SK-N-MC (cell line): ENCODE measurements around the gene KIF21B.
"Not testable (repeated sequence)": the region's sequence is repeated elsewhere in the genome, so short reads cannot be mapped to it uniquely, and the experiment has no call there.

ENCODE experiments used
- DNase-seq: peaks from one replicate; pipeline ENCODE4 v3.0.0-alpha.2; 2011; ENCODE audit warnings: low read depth, low spot score
- H3K27ac ChIP-seq: fragments of 200-600 bp; sonication (generic); 2 replicates; pipeline ENCODE4 v1.5.1; 2016; ENCODE audit warnings: mixed run types
- H3K36me3 ChIP-seq: fragments of 200-600 bp; sonication (generic); 2 replicates; pipeline ENCODE4 v1.6.1; 2017; ENCODE audit warnings: antibody characterized with exemption, low read length, mixed read lengths; ENCODE audit not compliant: insufficient read depth
- H3K4me3 ChIP-seq: fragments of 200-600 bp; sonication (generic); 2 replicates; pipeline ENCODE4 v1.5.1; 2016
- H3K9ac ChIP-seq: fragments of 200-600 bp; sonication (generic); 2 replicates; pipeline ENCODE4 v1.8.0; 2017; ENCODE audit warnings: mixed run types, mixed read lengths; ENCODE audit not compliant: insufficient read length
- H3K9me3 ChIP-seq: fragments of 200-600 bp; sonication (generic); 2 replicates; pipeline ENCODE4 v1.6.1; 2017; ENCODE audit warnings: low read depth, mild to moderate bottlenecking, antibody characterized with exemption, low read length, moderate library complexity, mixed read lengths
- EZH2 ChIP-seq: fragments of 200-600 bp; sonication (generic); IDR thresholded peaks from one replicate; pipeline ENCODE4 v1.6.1; 2017; ENCODE audit warnings: antibody characterized with exemption
- FOXP2 ChIP-seq: optimal IDR thresholded peaks from 2 replicates; pipeline ENCODE3; 2011; ENCODE audit warnings: mild to moderate bottlenecking, moderate library complexity; ENCODE audit not compliant: insufficient read depth; ENCODE audit errors: extremely low read length, control extremely low read depth
- POLR2AphosphoS5 ChIP-seq: IDR thresholded peaks from 2 replicates; pipeline ENCODE4 v1.6.1; 2012; ENCODE audit warnings: mild to moderate bottlenecking, low read depth, low read length, borderline replicate concordance

KIF21B gene

GRCh38 chr1:200938955-200939354 lies 84.6 kb downstream of the KIF21B start:
- no peak overlapping the region for H3K27ac ChIP-seq
- H3K9me3 ChIP-seq, result no peaks in the 10 kb centered on the region
- DNase-seq, result no peak
- H3K4me3 ChIP-seq, result no peak overlapping the region
- H3K9ac ChIP-seq, result no peak overlapping the region
- no peaks in the 10 kb centered on the region for H3K36me3 ChIP-seq
- no peak for TF ChIP-seq FOXP2
- no peak for TF ChIP-seq EZH2
- TF ChIP-seq POLR2AphosphoS5, result no peak

DNA sequence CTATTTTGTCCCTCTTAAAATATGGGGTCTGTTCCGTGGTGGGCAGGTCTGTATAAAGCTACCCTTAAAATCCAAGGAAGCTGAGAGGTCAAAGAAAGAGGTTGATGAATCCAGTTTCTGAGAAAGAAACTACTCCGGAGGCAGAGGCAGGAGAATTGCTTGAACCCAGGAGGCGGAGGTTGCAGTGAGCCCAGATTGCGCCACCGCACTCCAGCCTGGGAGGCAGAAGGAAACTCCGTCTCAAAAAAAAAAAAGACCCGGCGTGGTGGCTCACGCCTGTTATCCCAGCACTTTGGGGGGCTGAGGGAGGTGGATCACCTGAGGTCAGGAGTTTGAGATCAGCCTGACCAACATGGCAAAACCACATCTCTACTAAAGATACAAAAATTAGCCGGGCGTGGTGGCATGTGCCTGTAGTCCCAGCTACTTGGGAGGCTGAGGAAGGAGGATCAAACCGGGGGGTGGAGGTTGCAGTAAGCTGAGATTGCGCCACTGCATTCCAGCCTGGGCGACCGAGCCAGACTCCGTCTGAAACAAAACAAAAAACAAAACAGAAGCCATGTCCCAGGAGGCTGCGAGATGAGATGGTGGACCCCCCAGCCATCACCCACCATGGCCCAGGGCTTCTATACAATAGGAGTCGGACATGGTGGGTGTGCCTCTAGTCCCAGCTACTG lies 88.1 kb downstream of the KIF21B start:
- H3K36me3 ChIP-seq, H3K4me3 ChIP-seq, H3K9me3 ChIP-seq, DNase-seq, H3K9ac ChIP-seq, H3K27ac ChIP-seq: not testable (repeated sequence)

- Histone ChIP-seq H3K36me3 (no peaks in the 10 kb centered on the region), H3K9ac (no peak overlapping the region), H3K9me3 (no peaks in the 10 kb centered on the region), H3K27ac (no peak overlapping the region), H3K4me3 (no peak overlapping the region)
- DNase-seq, result no peak
- no peak for TF ChIP-seq FOXP2
- TF ChIP-seq EZH2, result no peak
- TF ChIP-seq POLR2AphosphoS5, result no peak
These were observed 88.8 kb downstream of the KIF21B start for GRCh38 chr1:200934676-200935245.

DNA sequence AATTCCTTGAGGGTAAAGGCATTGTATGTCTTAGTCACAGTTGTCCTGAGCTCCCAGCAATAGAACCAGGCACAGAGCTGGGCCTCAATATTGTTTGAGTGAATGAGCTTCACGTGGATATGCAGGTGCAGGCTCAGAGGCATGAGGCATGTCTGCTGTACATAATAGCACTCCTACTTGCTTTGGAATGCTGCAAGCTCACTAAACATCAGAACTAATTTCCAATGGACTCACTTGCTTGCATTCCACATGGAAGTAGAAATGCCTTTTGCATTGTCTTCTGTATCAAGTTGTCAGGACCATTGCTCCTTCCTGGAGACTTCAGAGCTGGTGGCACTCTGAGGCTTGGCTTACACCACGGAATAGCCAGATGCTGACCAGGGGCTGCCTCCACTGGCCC lies 91.7 kb downstream of the KIF21B start:
- H3K9me3 ChIP-seq, result no peaks in the 10 kb centered on the region
- TF ChIP-seq FOXP2 (no peak), EZH2 (no peak), POLR2AphosphoS5 (no peak)
- H3K36me3 ChIP-seq, result no peaks in the 10 kb centered on the region
- H3K4me3 ChIP-seq, result no peak overlapping the region
- no peak overlapping the region for H3K27ac ChIP-seq
- DNase-seq, result no peak
- H3K9ac ChIP-seq, result no peak overlapping the region

DNA sequence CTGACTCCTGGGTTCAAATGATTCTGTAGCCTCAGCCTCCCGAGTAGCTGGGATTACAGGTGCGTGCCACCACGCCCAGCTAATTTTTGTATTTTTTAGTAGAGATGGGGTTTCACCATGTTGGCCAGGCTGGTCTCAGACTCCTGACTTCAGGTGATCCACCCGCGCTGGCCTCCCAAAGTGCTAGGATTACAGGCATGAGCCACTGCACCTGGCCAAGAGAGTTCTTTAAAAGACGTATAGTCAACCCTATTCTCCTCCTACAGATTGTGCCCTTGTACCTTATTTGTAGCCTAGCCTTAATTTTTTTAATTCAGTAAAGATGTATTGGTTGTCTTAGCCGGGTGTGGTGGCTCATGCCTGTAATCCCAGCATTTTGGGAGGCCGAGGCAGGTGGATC lies 93.2 kb downstream of the KIF21B start:
- H3K9me3 ChIP-seq, H3K27ac ChIP-seq, H3K36me3 ChIP-seq, DNase-seq, H3K9ac ChIP-seq, H3K4me3 ChIP-seq: not testable (repeated sequence)

- H3K9me3 ChIP-seq, result no peaks in the 10 kb centered on the region
- TF ChIP-seq EZH2, result no peak
- TF ChIP-seq POLR2AphosphoS5, result no peak
- TF ChIP-seq FOXP2, result no peak
These were observed 93.8 kb downstream of the KIF21B start for GRCh38 chr1:200929530-200930278.

GRCh38 chr1:200925831-200926230 lies 97.7 kb downstream of the KIF21B start:
- Histone ChIP-seq H3K9me3 (no peaks in the 10 kb centered on the region), H3K27ac (no peak overlapping the region), H3K4me3 (no peak overlapping the region), H3K9ac (no peak overlapping the region), H3K36me3 (no peaks in the 10 kb centered on the region)
- no peak for TF ChIP-seq FOXP2
- TF ChIP-seq EZH2, result no peak
- TF ChIP-seq POLR2AphosphoS5, result no peak
- no peak for DNase-seq

More at GRCh38 chr1:200929530-200930278, 93.8 kb downstream of the KIF21B start:
- Histone ChIP-seq H3K4me3 (no peak overlapping the region), H3K27ac (no peak overlapping the region), H3K36me3 (no peaks in the 10 kb centered on the region), H3K9ac (no peak overlapping the region)
- DNase-seq, result no peak

DNA sequence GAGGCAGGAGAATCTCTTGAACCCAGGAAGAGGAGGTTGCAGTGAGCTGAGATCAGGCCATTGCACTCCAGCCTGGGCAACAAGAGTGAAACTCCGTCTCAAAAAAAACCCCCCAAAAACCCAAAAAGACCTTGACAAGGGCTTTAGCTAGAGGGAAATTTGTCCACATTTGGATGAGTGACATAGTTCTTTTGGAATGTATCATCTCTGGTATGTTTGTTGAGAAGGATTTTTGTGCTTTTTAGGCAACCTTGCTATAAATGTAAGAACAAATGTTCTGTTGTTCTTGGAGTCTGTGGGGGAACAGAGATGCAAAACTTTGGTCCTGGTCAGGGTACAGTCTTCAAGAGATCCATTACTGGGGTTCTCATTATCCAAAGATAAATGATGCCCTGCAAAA lies 99.9 kb downstream of the KIF21B start:
- Histone ChIP-seq H3K36me3 (no peaks in the 10 kb centered on the region), H3K9me3 (no peaks in the 10 kb centered on the region), H3K4me3 (no peak overlapping the region), H3K9ac (no peak overlapping the region), H3K27ac (no peak overlapping the region)
- TF ChIP-seq FOXP2 (no peak), POLR2AphosphoS5 (no peak), EZH2 (no peak)
- no peak for DNase-seq

DNA sequence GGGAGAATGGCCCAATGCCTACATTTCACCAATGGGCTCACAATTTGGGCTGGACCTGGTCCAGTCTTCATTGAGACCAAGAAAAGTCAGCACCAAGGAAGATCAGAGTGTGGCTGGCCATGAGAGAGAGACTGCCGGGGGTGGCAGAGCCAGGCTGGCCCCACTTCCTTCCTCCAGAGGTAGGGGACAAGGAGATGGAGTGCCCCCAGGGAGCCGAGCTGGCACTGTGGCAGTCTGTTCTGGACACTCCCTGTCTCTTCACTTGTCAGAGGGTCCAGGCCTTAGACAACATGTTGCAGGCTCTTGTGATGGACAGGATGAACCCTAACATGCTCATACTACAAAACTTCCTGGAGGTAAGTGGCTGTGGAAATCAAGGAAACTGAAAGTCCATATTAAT lies 101.1 kb downstream of the KIF21B start:
- Histone ChIP-seq H3K4me3 (no peak overlapping the region), H3K9ac (no peak overlapping the region), H3K9me3 (no peaks in the 10 kb centered on the region), H3K36me3 (no peaks in the 10 kb centered on the region), H3K27ac (no peak overlapping the region)
- no peak for TF ChIP-seq EZH2
- TF ChIP-seq POLR2AphosphoS5, result no peak
- TF ChIP-seq FOXP2, result no peak
- no peak for DNase-seq
